LoVo (cell line): ENCODE data around the gene ARHGEF12.
"Not testable (repeated sequence)": the region's sequence is repeated elsewhere in the genome, so short reads cannot be mapped to it uniquely, and the experiment has no call there.

Experiments used
- DNase-seq: peaks from one replicate; pipeline ENCODE4 v3.0.0-alpha.2; 2016; ENCODE audit warnings: low spot score

ARHGEF12 gene

GRCh38 chr11:120500414-120501071 is 164.3 kb downstream of the ARHGEF12 start:
- DNase-seq = no peak

- DNase-seq = no peak
Measured at GRCh38 chr11:120501440-120501839, 165.2 kb downstream of the ARHGEF12 start.

- no peak for DNase-seq
Measured at GRCh38 chr11:120501976-120502755, 166.0 kb downstream of the ARHGEF12 start.

- DNase-seq = not testable (repeated sequence)
Measured at GRCh38 chr11:120503529-120503928, 167.3 kb downstream of the ARHGEF12 start.

- DNase-seq = no peak
Measured at GRCh38 chr11:120505801-120506425, 169.7 kb downstream of the ARHGEF12 start.

- DNase-seq = no peak
Measured at GRCh38 chr11:120509346-120510053, 173.3 kb downstream of the ARHGEF12 start.

GRCh38 chr11:120510406-120511115 is 174.3 kb downstream of the ARHGEF12 start:
- DNase-seq = no peak

GRCh38 chr11:120511116-120511819 is 175.1 kb downstream of the ARHGEF12 start, which contains the start of gene GRIK4:
Gene GRIK4 (plus strand): TSS chr11:120511748. CDS start chr11:120660319, 148,571 bp downstream.
- peak; percentile 89 for DNase-seq

- DNase-seq = no peak
Measured at GRCh38 chr11:120511820-120512738, 175.9 kb downstream of the ARHGEF12 start.

- DNase-seq = no peak
Measured at GRCh38 chr11:120512739-120513435, 176.7 kb downstream of the ARHGEF12 start.

- DNase-seq = no peak
Measured at GRCh38 chr11:120513436-120514315, 177.5 kb downstream of the ARHGEF12 start.

- DNase-seq = no peak
Measured at GRCh38 chr11:120514541-120515121, 178.4 kb downstream of the ARHGEF12 start.

- no peak for DNase-seq
Measured at GRCh38 chr11:120515186-120515723, 179.0 kb downstream of the ARHGEF12 start.

- no peak for DNase-seq
Measured at GRCh38 chr11:120516461-120517389, 180.5 kb downstream of the ARHGEF12 start.

- DNase-seq = no peak
Measured at GRCh38 chr11:120517390-120517761, 181.2 kb downstream of the ARHGEF12 start.

GRCh38 chr11:120517801-120518291 is 181.6 kb downstream of the ARHGEF12 start:
- no peak for DNase-seq
